GM12878 (cell line): ENCODE data around the gene ZPR1.

Source experiments
- ATF7 ChIP-seq: fragments of 450-650 bp; IDR thresholded peaks from 2 replicates; pipeline ENCODE4 v1.6.1; 2016; ENCODE audit warnings: low read depth, mild to moderate bottlenecking
- CREM ChIP-seq: IDR thresholded peaks from 2 replicates; pipeline ENCODE4 v1.6.1; 2014; ENCODE audit warnings: antibody characterized with exemption, low read depth
- FOS ChIP-seq: IDR thresholded peaks from 3 replicates; pipeline ENCODE4 v1.6.1; 2011; ENCODE audit warnings: borderline replicate concordance; ENCODE audit not compliant: insufficient read length; ENCODE audit errors: extremely low read depth
- MYC ChIP-seq: IDR thresholded peaks from 2 replicates; pipeline ENCODE4 v1.6.1; 2011; ENCODE audit warnings: mild to moderate bottlenecking, low read length, moderate library complexity, inconsistent platforms; ENCODE audit not compliant: insufficient read depth, insufficient replicate concordance, insufficient read length, severe bottlenecking
- PAX8 ChIP-seq: fragments of 450-650 bp; IDR thresholded peaks from 2 replicates; pipeline ENCODE4 v1.6.1; 2017; ENCODE audit warnings: mild to moderate bottlenecking, moderate library complexity
- SIN3A ChIP-seq: IDR thresholded peaks from 2 replicates; pipeline ENCODE4 v1.6.1; 2012; ENCODE audit warnings: low read depth, low read length, improper control_type of control experiment
- ZNF274 ChIP-seq: IDR thresholded peaks from one replicate; pipeline ENCODE4 v1.8.0; 2011; ENCODE audit not compliant: insufficient read length, insufficient read depth
- TF ChIP-seq, protein P1 (sequence below): IDR thresholded peaks from 2 replicates; pipeline ENCODE4 v1.6.1; 2011; ENCODE audit warnings: borderline replicate concordance, low read depth, mild to moderate bottlenecking, moderate library complexity, low read length; ENCODE audit not compliant: insufficient read depth, poor library complexity, severe bottlenecking
- TF ChIP-seq, protein P2 (sequence below): IDR thresholded peaks from 2 replicates; pipeline ENCODE4 v1.6.1; 2011; ENCODE audit warnings: low read depth, low read length, improper control_type of control experiment, borderline replicate concordance

DNA sequence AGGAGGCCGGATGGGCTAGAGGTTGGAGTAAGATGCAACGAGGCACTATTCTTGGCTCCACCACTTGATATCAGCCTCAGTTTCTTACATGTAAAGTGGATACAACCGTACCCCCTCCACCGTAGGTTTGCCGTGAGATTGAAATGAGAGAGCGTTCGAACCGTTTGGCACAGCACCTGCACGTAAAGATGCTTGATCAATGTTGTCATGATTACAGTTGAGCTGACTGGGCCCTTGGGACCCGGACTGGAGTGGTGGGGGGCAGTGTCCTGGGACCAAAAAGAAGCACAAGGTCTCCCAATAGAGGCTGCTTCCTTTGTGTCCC is 45.6 kb upstream of the ZPR1 start:
- TF ChIP-seq ATF7, result no peak
- TF ChIP-seq MYC, result no peak
- TF ChIP-seq FOS, result no peak
- TF ChIP-seq PAX8, result no peak
- TF ChIP-seq, protein P1, sequence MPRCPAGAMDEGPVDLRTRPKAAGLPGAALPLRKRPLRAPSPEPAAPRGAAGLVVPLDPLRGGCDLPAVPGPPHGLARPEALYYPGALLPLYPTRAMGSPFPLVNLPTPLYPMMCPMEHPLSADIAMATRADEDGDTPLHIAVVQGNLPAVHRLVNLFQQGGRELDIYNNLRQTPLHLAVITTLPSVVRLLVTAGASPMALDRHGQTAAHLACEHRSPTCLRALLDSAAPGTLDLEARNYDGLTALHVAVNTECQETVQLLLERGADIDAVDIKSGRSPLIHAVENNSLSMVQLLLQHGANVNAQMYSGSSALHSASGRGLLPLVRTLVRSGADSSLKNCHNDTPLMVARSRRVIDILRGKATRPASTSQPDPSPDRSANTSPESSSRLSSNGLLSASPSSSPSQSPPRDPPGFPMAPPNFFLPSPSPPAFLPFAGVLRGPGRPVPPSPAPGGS, result no peak
- no peak for TF ChIP-seq SIN3A
- TF ChIP-seq CREM, result no peak
- TF ChIP-seq, protein P2, sequence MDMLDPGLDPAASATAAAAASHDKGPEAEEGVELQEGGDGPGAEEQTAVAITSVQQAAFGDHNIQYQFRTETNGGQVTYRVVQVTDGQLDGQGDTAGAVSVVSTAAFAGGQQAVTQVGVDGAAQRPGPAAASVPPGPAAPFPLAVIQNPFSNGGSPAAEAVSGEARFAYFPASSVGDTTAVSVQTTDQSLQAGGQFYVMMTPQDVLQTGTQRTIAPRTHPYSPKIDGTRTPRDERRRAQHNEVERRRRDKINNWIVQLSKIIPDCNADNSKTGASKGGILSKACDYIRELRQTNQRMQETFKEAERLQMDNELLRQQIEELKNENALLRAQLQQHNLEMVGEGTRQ, result no peak
- TF ChIP-seq ZNF274, result no peak
